NCI-H82 (cell line): ENCODE results near the gene MEGF11.

Experiments used
- DNase-seq: peaks from one replicate; lab custom pipeline; 2025; lab: John Stamatoyannopoulos, UW

MEGF11 gene

GRCh38 chr15:65851981-65852380, 401.6 kb downstream of the MEGF11 start:
- DNase-seq, result no peak

- no peak for DNase-seq
Observed at GRCh38 chr15:65847989-65848388, 405.6 kb downstream of the MEGF11 start.

GRCh38 chr15:65845826-65846519, 407.6 kb downstream of the MEGF11 start:
- DNase-seq, result no peak
